Spleen (tissue), 7 donors: ENCODE data around the gene HUNK.

Experiments used
- CTCF ChIP-seq, 11 experiments: fragments of 200-600 bp in 7 of 11; fragments of 450-650 bp in 4 of 11; sonication (generic) in 4 of 11; IDR thresholded peaks in 8 of 11; conservative IDR thresholded peaks in 3 of 11; 1 replicate in 7 of 11; 2 replicates in 4 of 11; pipeline versions ENCODE4 v1.4.0 to v1.8.0; 2016 to 2021; ENCODE audit warnings: antibody characterized with exemption in 11 of 11, inconsistent platforms in 4 of 11, mild to moderate bottlenecking in 1 of 11
- POLR2A ChIP-seq, 3 donors: fragments of 450-650 bp; IDR thresholded peaks; one replicate each; pipeline ENCODE4 v1.5.1; 2017; ENCODE audit warnings: antibody characterized with exemption in 3 of 3, mild to moderate bottlenecking in 1 of 3
- POLR2AphosphoS5 ChIP-seq, 3 donors: sonication (generic); formaldehyde crosslinking; IDR thresholded peaks; one replicate each; pipeline ENCODE4 v1.5.1; 2017; ENCODE audit warnings: antibody characterized with exemption in 3 of 3
- donor health status: DM: no; HTN: no; CAD: no; lungs with moderate emphysema.
- donor health status: DM: no; HTN: no; CAD: no.
- donor health status: DM: no; HTN: no; CAD: no.

- no peak for TF ChIP-seq CTCF (IDR thresholded peaks at IDR 0.05 in 8 of 11, conservative IDR thresholded peaks at IDR 0.05 in 3 of 11)
- TF ChIP-seq POLR2A (IDR thresholded peaks at IDR 0.05), result no peak
- no peak for TF ChIP-seq POLR2AphosphoS5 (IDR thresholded peaks at IDR 0.05)
Measured at GRCh38 chr21:31848326-31848985, 24.4 kb upstream of the HUNK start.
